Thymus (tissue), 11 donors: ENCODE measurements around the gene JAKMIP2. TPM values are rescaled to one million over a fixed set of nuclear protein-coding genes. Genes with fewer than 3 reads are reported as not detected.

Experiments used
- DNase-seq, 9 donors: peaks; one replicate each; pipeline ENCODE4 v3.0.0-alpha.2; 2013; ENCODE audit warnings: low spot score in 9 of 9, low read depth in 6 of 9, missing footprints in 1 of 9
- H3K27ac ChIP-seq, 2 donors: one replicate each; pipeline ENCODE4 v1.5.1; 2013; ENCODE audit warnings: control low read depth in 1 of 2, low read depth in 1 of 2, low read length in 1 of 2, mild to moderate bottlenecking in 1 of 2, moderate library complexity in 1 of 2
- H3K27me3 ChIP-seq, 2 donors: one replicate each; pipeline ENCODE4 v1.5.1; 2013; ENCODE audit warnings: low read length in 1 of 2; ENCODE audit not compliant: control insufficient read depth in 2 of 2, insufficient read depth in 1 of 2
- H3K36me3 ChIP-seq, 2 donors: one replicate each; pipeline ENCODE4 v1.5.1; 2013; ENCODE audit warnings: low read length in 1 of 2, mild to moderate bottlenecking in 1 of 2, moderate library complexity in 1 of 2; ENCODE audit not compliant: control insufficient read depth in 2 of 2, insufficient read depth in 2 of 2
- H3K4me1 ChIP-seq, 2 donors: one replicate each; pipeline ENCODE4 v1.5.1; 2013; ENCODE audit warnings: low read length in 2 of 2; ENCODE audit not compliant: control insufficient read depth in 2 of 2, insufficient read depth in 2 of 2
- H3K4me3 ChIP-seq, 2 donors: one replicate each; pipeline ENCODE4 v1.5.1; 2013; ENCODE audit warnings: low read length in 2 of 2, control low read depth in 1 of 2, mild to moderate bottlenecking in 1 of 2
- H3K9me3 ChIP-seq, 2 donors: one replicate each; pipeline ENCODE4 v1.5.1; 2013; ENCODE audit warnings: low read length in 1 of 2, mild to moderate bottlenecking in 1 of 2; ENCODE audit not compliant: control insufficient read depth in 2 of 2, insufficient read depth in 1 of 2
- WGBS: extraction: QIAGEN DNeasy Blood & Tissue Kit; methylation state at CpG from one replicate; pipeline ENCODE4 v1.1.7; 2013; 5-methylcytosine and 5-hydroxymethylcytosine counted together
- polyA plus RNA-seq: library from polyadenylated mRNA; stranded (reverse); fragments of 200-250 nt; gene quantifications from one replicate; pipeline ENCODE4 v1.2.3, GENCODE V29; 2013
- total RNA-seq: library from RNA; stranded (reverse); fragments of 120-200 nt; gene quantifications from one replicate; pipeline ENCODE4 v1.2.4, GENCODE V29; 2013
- donor health status: healthy.

Gene JAKMIP2
- total and polyA plus RNA-seq, 2 donors, result 2.6 to 10.3 TPM

DNA sequence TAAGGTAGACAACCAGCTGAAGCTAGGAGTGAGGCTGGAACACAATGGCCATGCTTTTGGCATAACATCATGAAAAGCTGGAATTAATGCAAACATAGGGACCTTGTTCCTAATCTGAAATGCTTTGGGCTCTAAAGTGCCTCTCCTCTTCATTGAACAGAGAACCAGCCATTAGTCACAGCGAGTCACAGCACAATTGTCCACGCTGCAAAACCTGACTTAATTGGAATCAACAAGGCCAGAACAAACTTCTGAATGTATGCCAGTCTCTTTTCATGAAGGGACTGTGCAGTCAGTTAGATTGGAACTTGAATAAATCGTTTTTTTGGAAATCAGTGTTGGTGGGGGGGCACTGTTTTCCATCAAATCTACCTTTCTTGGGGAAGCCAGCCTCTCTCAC, 96.5 kb downstream of the JAKMIP2 start:
- 93% methylated on average over 3 of the region's 3 CpGs for WGBS
- no peak overlapping the region for H3K27ac ChIP-seq
- H3K27me3 ChIP-seq, result no peaks in the 10 kb centered on the region
- DNase-seq, result no peak
- H3K9me3 ChIP-seq, result no peaks in the 10 kb centered on the region
- H3K4me3 ChIP-seq, result no peak overlapping the region
- no peaks in the 10 kb centered on the region for H3K4me1 ChIP-seq
- no peaks in the 10 kb centered on the region for H3K36me3 ChIP-seq

DNA sequence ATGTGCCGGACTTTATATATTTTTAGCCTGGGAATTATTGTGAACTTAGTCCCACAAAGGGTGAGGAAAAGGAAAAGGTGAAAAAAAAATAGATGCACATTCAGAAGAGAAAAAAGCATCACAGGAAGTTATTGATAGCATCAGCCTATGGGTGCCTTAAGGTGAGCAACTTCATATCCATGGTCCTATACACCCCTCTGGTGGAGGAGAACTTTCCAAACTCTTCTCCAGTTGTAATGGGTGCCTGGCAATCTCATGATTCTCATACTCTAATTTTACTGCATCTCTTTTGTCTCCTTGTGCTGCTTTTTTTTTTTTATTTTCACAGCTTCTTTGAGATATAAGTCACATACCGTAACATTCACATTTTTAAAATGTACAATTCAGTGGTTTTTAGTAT, 107.4 kb downstream of the JAKMIP2 start:
- no peak overlapping the region for H3K27ac ChIP-seq
- H3K9me3 ChIP-seq, result no peaks in the 10 kb centered on the region
- WGBS, result 100% methylated on average over 2 of the region's 2 CpGs
- peaks cover 9% of the 10 kb centered on the region in 2 donors for H3K36me3 ChIP-seq
- peaks cover 0 to 5% of the 10 kb centered on the region in 2 donors for H3K4me1 ChIP-seq
- no peak overlapping the region for H3K4me3 ChIP-seq
- DNase-seq, result no peak
- no peaks in the 10 kb centered on the region for H3K27me3 ChIP-seq

DNA sequence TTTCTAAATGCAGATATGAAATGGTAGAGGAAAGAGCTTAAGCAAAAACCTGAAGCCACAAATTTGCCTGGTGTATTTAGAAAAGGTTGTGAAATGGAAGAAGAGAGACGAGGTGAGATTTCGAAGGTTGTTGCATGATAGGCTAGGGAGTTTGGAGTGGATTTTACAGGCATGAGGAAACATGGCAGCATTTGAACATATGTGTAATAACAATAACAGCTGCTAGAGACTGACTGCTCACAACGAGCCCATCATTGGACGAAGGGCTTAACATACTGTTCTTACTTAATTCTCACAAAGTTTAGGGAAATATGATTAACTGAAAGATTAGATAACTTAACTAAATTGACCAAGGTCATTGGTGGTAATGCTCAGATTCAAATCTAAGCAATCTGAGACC, 108.1 kb downstream of the JAKMIP2 start:
- Histone ChIP-seq H3K4me3 (no peak overlapping the region), H3K27ac (no peak overlapping the region), H3K9me3 (no peaks in the 10 kb centered on the region), H3K36me3 (peaks cover 9% of the 10 kb centered on the region in 2 donors), H3K4me1 (peaks cover 0 to 5% of the 10 kb centered on the region in 2 donors), H3K27me3 (no peaks in the 10 kb centered on the region)
- no peak for DNase-seq
- WGBS, result 99% methylated on average over 4 of the region's 4 CpGs

DNA sequence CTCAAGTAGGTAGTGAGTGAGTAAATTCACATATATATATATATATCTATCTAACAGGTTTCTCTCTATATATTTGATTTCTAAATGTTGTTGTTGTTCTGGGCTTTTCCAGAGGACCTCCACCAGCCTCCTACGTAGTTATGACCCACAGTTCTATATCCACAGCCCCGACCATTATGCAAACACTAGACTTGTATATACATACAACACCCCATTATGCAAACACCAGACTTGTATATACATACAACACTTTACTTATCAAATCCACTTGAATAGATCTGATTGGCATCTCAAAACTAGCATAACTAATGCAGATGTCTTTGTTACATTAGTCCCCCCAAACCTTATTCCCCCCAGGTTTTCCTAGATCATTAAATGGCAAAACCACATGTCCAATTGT, 108.7 kb downstream of the JAKMIP2 start:
- no peaks in the 10 kb centered on the region for H3K9me3 ChIP-seq
- H3K27ac ChIP-seq, result no peak overlapping the region
- no peaks in the 10 kb centered on the region for H3K27me3 ChIP-seq
- 98% methylated on average over 2 of the region's 2 CpGs for WGBS
- H3K4me3 ChIP-seq, result no peak overlapping the region
- DNase-seq, result no peak
- peaks cover 0 to 5% of the 10 kb centered on the region in 2 donors for H3K4me1 ChIP-seq
- peaks cover 9 to 13% of the 10 kb centered on the region in 2 donors for H3K36me3 ChIP-seq

DNA sequence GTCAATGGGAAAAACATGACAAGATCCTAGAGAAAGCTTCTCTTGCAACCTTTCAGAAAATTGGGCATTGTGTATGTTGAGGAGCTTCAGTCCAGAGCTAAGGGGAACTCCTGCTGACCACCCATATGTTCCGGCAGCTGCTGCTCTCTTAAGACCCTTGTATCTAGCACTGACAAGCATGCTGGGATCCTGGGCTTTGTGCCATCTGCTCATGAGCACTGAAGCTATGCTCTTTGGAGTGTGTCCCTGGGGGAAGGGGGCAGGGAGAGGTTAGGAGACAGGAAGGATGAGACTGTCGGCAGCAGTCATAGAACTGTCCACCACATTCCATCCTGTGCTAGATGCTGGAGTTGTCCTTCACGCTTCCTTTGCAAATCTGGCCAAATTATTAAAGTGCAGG, 109.3 kb downstream of the JAKMIP2 start:
- Histone ChIP-seq H3K36me3 (peaks cover 9 to 13% of the 10 kb centered on the region in 2 donors), H3K4me3 (no peak overlapping the region), H3K4me1 (peaks cover 0 to 5% of the 10 kb centered on the region in 2 donors), H3K27me3 (no peaks in the 10 kb centered on the region), H3K27ac (no peak overlapping the region), H3K9me3 (no peaks in the 10 kb centered on the region)
- 76% methylated on average over 3 of the region's 3 CpGs for WGBS
- no peak for DNase-seq

DNA sequence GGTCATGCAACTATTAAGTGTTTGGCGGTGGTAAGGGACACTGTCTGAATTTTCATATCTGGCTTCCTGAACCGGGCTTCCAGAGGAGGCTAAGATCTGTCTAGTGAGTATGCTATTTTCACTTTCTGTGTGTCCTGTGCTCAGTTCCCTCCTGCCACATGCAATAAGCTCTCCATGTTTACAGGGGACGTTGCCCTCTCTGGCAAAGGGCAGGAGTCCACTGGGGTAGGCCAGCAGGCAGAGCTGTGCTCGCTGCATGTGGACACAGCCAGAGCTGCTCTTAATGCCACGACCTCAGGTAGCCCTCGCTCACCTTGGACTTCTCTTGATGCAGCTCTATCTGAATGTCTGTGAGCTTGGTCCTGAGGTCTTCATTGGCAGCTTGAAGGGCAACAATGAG, 111.2 kb downstream of the JAKMIP2 start:
- Histone ChIP-seq H3K4me3 (no peak overlapping the region), H3K27me3 (no peaks in the 10 kb centered on the region), H3K27ac (no peak overlapping the region), H3K36me3 (peaks cover 9 to 13% of the 10 kb centered on the region in 2 donors), H3K9me3 (no peaks in the 10 kb centered on the region), H3K4me1 (peaks cover 0 to 5% of the 10 kb centered on the region in 2 donors)
- no peak for DNase-seq
- 98% methylated on average over 6 of the region's 6 CpGs for WGBS

DNA sequence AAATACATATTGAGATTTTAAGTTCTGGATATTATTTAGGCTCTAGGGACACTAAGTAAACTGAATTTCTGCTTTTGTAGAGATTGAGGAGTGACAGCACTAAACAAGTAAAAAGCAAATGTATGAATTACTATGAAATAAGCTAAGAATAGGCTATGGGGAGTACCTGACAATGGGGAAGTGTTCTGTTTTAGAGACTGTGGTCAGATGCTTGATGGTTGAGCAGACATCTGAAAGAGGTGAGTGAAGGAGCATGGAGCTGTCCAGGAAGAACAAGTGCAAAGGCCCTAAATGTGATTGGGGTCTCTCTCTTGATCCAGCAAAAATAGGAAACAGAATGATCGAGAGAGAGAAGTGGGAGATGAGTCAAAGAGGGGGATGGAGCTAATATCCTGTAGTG, 111.7 kb downstream of the JAKMIP2 start:
- Histone ChIP-seq H3K9me3 (no peaks in the 10 kb centered on the region), H3K27me3 (no peaks in the 10 kb centered on the region), H3K4me1 (peaks cover 0 to 5% of the 10 kb centered on the region in 2 donors), H3K4me3 (no peak overlapping the region), H3K36me3 (peaks cover 9 to 13% of the 10 kb centered on the region in 2 donors), H3K27ac (no peak overlapping the region)
- WGBS, result 100% methylated on average over 1 of the region's 1 CpG
- DNase-seq, result no peak

DNA sequence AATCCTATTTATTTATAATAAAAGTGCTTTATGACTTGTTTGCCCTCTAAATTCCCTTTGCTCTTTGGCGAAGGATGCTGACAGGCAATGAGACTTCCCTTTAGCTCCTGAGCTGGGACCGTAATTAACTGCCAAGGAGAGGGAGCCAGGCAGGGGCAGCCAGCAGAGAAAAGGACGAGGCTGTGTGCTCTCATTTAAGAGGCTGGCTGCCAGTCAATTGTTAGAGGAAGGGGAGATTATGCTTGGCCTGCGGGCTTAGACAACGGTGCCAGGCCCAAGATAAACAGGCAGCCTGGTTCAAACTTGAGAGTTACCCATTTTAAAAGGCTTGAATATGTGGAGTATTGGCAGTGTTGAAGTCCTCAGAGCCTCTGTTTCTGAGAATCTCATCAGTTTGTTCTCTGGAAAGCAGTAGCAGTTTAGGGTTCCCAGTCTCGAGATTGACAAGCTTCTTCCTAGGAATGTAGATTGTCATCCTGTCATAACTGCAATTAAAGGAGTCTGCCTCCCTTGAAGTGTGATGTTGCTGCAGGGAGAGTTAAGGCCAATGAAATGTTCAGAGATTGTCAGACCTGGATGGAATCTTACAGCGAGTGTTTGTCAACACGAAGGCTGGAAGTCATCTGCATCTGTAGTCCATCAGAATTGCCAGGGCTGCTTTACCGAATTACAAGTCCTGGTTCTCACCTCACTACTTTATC, 113.2 kb downstream of the JAKMIP2 start:
- no peak for DNase-seq
- 95% methylated on average over 9 of the region's 9 CpGs for WGBS

DNA sequence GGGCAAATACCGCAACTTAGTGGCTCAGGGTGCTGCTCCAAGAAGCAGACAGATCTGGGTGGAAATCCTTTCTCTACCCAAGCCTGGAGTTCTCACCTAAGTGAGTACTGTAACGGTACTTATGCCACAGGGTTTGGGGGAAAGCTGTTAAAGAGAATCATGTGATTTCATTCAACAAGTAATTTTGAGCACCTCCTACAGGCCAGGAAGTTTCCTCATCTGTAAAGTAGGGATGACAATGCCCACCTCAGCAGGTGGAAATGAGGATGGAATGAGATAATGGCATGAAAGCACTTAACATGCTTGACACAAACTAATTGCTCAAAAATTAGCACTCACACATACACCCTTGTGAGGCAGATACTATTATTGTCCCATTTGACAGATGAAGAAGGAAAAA, 114.1 kb downstream of the JAKMIP2 start:
- H3K27ac ChIP-seq, result no peak overlapping the region
- no peak for DNase-seq
- no peak overlapping the region for H3K4me3 ChIP-seq
- peaks cover 9 to 13% of the 10 kb centered on the region in 2 donors for H3K36me3 ChIP-seq
- WGBS, result 97% methylated on average over 2 of the region's 2 CpGs
- no peaks in the 10 kb centered on the region for H3K9me3 ChIP-seq
- peaks cover 0 to 5% of the 10 kb centered on the region in 2 donors for H3K4me1 ChIP-seq
- H3K27me3 ChIP-seq, result no peaks in the 10 kb centered on the region

More for the DNA sequence above, 113.2 kb downstream of the JAKMIP2 start:
- no peak overlapping the region for H3K4me3 ChIP-seq
- no peaks in the 10 kb centered on the region for H3K9me3 ChIP-seq
- peaks cover 0 to 5% of the 10 kb centered on the region in 2 donors for H3K4me1 ChIP-seq
- H3K27ac ChIP-seq, result no peak overlapping the region
- no peaks in the 10 kb centered on the region for H3K27me3 ChIP-seq
- H3K36me3 ChIP-seq, result peaks cover 9 to 13% of the 10 kb centered on the region in 2 donors
